GM19463 (cell line): Measurements from ENCODE around the gene CYTH4.
A peak's percentile ranks its signal among the peaks of the same experiment; 100 is the strongest.

Experiments
- ATAC-seq: cut with Tn5 transposase; IDR thresholded peaks from one replicate; pipeline ENCODE4 v1.9.1; 2021; ENCODE audit warnings: mild to moderate bottlenecking, moderate library complexity; ENCODE audit not compliant: unreplicated experiment

The CYTH4 gene

DNA sequence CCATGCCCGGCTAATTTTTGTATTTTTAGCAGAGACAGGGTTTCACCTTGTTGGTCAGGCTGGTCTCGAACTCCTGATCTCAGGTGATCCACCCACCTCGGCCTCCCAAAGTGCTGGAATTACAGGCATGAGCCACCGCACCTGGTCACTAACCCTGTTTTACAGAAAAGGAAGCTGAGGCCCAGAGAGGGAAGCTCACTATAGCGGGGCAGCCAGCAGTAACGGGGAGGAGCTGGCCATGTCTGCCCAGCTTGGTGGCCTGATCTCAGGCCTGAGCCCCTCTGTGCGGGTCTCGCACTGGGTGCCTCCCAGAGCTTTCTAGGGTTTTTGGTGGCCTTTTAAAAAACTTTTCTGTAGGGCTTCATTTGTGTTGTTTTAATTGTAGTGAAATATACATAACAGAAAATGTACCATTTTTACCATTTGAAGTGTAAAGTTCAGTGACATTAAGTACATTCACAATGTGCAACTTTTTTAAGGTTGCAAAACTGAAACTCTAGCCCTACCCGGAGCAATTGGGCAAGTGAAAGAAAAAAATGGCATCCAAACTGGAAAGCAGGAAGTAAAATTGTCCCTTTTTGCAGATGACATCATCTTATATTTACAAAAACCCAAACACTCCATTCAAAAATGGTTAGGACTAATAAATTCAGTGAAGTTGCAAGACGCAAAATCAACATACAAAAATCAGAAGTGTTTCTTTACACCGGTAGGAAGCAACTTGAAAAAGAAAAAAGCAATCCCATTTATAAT lies 14.5 kb upstream of the CYTH4 start:
- ATAC-seq = no peak

DNA sequence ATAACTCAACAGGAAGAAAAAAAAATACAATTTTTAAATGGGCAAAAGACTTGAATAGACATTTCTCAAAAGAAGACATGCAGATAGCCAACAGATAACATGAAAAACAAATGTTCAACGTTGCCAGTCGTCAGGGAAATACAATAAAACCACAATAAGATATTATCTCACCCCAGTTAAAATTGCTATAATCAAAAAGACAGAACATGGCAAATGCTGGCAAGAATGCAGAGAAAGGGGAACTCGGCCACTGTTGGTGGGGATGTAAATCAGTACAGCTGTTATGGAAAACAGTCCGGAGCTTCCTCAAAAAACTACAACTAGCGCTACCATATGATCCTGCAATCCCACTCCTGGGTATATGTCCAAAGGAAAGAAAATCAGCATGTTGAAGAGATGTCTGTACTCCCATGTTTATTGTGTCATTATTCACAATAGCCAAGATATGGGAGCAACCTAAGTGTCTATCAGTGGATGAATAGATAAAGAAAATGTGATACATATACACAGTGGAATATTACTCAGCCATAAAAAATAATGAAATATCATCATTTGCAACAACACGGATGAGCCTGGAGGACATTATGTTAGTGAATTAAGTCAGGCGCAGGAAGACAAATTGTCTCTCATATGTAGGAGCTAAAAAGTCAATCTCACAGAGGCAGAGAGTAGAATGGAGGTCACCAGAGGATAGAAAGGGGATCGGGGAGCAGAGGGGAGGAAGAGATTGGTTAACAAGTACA lies 12.2 kb upstream of the CYTH4 start:
- ATAC-seq = no peak

DNA sequence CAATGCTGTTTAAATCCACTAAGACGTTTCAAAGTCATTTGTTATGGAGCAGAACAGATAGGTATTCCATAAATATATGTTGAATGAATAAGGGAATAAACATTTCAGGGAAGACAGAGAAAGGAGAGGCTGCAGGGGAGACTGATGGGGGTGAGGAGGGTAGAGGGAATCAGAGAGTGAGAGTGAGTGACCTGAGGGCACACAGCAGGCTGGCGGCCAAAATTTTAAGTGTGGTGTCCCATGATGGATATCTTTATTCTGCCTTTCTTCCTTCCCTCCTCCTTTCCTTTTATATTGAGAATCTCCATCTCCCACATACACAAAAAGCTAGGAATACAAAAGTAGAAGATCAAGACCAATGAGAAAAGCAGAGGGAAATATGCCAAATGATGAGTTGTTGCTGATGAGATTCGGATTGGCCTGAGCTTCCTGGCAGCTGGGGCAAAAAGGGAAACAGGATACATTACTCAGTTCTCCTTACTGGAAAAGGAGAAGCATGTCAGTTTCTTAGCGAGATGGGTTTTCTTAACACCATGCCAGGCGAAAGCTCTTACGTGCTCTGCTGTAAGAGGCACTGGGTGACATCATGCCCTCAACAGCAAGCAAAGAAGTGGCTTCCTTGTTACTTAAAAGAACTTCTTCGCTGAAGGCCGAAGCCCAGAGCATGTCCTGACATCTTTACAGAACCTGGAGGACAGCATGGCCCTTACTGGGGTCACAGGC lies 11.2 kb upstream of the CYTH4 start:
- ATAC-seq = no peak

DNA sequence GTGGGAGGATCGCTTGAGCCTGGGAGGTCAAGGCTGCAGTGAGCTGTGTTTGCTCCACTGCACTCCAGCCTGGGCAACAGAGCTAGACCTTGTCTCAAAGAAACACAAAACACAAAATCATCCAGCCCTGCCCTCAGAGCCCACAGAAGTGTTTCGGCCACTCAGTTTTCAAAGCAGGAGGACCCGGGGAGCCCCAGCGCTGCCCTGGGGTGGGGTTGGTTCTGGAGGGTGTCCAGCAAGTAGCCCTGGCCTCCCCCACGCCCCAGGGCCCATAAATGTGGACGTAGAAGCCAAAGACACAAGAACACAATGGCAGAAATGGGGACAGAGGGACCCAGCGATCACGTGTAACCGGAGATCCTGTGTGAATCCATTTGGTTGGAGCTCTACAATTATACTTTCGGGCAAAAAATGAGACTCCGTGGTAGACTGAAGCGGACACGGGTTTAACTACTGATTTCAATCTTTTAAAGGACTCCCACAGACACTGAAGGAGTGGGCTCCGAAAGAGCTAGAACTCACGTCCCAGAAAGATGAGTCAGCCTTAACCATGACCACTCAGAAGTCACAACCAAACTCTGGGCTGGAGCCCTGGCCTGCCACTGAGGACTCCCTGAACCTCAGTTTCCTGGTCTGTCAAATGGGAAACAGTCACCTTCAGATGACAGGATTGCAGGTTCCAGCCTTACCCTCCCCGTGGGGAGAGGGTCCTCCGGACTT lies 9.0 kb upstream of the CYTH4 start:
- no peak for ATAC-seq

DNA sequence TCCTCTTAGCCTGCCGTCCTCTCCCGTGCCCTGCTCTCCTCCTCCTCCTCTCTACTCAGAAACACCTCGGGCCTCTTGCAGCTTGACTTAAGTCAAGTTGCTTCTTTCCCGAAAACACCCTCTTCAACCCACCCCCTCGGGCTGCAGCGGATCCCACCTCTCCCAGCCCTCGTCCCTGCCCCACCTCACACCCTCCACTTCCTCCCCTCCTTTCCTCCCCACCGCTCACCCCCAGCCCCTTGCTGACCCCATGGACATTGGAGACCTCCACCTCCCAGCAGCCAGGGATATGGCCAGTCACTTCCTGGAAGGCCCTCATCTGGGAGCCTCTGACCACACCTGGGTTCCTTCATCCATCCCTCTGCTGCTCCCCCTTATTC lies 8.5 kb upstream of the CYTH4 start:
- ATAC-seq = no peak

DNA sequence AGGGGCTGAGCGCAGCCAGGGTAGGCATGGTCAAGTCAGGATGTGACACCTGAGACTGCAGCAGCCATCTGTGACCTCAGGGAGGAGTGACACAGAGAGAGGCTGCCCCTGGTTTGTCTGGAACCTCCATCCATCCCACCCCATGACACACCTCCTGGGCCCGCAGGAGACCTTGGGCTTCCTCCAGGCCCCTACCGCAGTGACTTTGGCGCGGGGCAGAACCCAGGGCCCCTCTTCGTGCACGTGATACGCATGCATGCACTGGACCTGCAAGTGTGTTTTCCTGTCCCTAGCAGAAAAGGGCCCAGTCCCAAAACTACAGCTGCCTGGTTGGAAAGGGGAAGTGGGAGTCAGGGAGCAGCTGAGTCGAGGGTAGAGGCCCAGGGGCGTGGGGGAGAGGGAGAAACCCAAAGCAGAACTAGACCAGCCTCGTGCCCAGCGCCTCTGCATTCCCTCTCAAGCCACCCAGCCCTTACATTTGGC lies 7.9 kb upstream of the CYTH4 start:
- peak; percentile 50 for ATAC-seq

DNA sequence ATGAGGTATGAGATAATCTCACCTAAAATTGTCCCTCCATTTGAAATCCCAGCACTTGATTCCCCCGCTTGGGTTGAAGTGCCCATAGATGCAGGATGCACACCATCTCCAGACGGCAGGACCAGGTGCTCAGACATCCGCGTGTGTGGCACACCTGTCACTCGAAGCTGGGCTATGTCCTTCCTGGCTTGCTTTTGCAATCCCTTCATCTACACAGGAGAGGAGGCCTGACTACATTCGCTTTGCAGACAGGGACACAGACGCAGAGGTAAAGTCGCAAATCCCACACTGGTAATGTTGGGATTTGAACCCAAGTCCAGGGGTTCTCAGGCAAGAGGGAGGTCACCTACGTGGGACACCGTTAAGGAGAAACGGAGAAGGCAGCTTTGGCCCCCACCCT lies 7.2 kb upstream of the CYTH4 start:
- ATAC-seq = no peak

DNA sequence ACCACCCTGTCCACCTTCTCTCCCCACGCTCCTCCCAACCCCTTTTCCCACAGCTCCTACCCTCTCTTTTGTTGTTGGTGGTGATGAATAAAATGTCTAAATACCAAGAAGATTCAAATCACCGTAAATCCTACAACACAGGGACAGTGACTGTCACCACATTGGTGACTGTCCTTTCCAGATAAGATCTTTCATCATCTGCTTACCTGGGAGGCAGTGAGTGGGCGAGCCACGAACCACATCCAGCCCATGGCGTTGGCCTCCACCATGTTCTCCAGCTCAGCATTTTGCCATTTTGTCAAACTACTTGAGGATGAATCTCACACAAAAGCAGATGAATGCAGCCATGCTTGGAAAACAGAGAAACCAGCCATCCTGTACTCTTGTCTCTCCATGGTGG lies 6.7 kb upstream of the CYTH4 start:
- no peak for ATAC-seq

DNA sequence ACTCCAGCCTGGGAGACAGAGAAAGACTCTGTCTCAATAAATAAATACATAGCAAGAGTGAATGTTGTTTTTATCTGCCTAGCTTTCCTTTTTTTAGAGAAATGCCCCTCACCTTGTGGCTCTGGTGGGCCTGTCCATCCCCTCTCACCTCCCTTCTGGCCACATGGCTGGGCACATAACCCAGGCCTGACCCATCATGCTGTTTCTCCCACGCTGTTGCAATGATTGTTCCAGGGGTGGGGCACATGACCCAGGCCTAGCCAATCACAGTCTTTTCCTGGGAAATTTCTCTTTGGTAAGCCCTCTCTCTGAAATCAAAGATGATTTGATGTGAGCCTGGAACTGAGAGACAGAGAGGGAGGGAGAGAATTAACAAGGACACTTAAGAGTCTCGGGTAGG lies 5.5 kb upstream of the CYTH4 start:
- ATAC-seq = no peak

DNA sequence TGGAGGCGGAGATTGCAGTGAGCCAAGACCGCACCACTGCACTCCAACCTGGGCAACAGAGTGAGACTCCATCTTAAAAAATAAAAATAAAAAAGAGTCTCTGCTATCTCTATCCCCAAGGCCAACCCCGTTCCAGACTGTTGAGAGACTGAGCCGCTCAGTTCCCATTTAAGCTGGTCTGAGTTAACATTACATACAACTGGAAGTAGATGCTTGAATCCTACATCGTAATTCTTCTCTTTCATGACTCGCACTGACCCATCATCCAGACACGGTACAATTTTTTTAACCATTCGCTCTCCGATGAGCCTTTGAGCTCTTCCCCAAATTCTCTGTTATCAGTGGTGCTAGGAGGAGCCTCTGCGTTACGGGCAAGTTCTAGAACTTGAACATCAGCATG lies 4.9 kb upstream of the CYTH4 start:
- no peak for ATAC-seq

DNA sequence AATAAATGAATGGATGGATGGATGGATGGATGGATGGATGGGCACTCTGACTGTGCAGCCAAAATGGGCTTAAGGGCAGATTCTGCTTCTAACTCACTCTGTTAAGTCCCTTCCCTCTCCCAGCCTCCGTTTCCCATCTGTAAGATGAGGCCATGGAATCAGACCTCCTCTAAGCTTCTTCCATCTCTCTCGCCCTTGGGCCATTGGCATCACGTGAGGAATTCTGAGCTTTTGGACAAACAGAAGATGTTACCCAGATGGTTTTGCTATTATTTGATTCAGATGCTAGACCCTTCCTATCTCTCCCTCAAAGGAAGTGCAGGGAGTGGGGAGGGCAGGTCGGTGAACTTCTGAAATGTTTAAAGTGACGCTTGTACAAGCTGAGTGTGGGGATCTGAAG lies 4.0 kb upstream of the CYTH4 start:
- no peak for ATAC-seq

DNA sequence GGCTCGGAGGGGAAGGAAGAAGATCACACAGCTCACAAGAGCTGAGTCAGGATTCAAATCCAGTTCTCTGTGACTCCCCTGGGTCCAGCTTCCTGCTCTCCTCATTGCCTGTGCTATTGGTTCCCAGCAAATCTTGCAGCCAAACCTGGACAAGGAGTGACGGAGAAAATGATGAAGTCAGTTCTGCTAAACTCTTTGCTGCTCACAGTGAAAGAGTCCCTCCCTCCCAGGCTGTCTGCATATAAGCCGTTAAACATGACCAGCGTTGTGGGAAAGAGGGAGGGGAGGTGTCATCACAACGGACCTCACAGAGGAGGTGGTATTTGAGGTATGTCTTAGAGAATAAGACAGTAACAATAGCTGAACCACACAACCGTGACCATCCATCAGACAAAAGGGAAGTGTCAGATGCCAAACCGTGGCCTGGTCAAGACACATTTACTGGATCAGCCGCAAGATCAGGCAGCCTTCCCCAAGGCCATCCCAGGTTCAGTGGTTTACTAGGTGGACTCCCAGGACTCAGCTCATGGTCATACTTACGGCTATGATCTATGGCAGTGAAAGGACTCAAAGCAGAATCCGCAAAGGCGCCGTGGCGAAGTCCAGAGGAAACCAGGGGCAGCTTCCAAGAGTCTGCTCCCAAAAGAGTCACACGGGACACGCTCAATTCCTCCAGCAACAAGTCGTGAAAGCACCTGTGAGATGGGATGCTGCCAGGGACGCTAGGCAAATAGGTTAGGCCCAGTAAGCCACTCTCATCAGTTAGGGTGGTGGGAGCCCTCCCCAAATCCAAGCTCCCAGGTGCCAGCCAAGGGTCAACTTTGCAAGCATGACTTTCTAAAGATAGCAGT lies 2.8 kb upstream of the CYTH4 start:
- no peak for ATAC-seq

DNA sequence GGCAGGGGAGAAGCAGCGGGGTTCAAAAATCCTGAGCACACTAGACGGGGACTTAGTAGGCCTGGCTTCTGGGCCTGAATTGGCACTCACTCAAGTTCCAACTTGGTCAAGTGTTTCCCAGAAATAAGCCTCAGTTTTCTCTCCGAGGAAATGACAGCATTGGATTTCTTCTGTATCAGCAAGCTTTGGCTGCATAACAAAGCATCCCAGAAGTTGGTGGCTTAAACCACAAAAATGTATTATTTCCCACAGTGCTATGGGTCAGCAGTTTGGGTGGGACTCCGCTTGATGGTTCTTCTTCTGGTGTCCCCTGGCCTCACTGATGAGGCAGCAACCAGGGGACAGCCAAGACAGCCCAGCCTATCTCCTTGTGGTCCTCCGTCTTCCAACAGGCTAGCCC lies 1.6 kb upstream of the CYTH4 start:
- ATAC-seq = no peak

DNA sequence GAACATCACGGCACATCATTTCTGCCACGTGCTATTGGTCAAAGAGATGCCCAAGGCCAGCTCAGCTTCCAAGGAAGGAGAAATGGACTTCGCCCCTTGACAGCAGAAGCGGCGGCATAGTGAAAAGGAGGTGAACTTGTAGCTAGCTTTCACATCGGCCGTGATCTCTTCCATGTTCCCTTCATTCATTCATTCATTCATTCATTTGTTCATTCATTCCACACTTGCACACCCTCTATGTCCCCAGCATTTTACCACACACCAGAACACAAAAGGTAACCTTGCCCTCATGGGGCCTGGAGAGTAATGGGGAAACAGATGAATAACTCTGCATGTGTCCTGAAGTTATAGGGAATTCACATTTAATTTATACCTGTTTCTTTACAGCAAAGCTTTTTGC lies 1.1 kb upstream of the CYTH4 start:
- no peak for ATAC-seq

DNA sequence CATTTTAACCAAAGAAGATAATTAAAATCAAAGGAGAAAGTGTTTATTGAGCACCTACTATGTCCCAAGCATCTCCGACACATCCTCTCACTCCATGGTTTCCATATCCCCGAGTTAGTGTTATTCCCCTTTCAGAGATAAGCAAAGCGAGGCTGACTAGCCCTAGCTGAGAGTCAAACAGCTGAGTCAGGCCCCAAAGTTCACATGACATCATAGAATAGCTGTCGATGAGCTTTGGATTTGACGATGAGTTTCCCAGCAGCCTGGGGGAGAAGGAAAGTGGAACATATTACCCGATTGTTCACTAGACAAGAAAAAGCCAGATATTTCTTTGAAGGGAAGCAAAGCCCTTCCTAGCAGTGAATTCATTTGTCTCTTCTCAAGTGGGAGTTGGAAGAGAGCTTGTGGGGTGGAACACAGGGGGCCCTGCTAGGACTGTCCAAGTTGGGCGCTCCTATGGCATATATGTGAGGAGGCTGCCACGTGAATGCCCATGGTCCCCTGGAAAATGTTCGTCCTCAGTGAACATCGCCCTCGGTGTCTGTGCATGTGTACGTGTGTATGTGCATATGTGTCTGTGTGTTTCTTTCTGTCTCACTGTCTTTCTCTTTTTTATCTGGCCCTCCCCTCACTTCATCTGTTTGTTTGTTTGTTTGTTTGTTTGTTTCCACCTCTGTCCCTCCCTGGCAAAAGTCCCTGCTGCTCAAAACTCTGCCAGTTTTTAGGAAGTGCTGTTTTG lies 493 bp upstream of the CYTH4 start:
- no peak for ATAC-seq

DNA sequence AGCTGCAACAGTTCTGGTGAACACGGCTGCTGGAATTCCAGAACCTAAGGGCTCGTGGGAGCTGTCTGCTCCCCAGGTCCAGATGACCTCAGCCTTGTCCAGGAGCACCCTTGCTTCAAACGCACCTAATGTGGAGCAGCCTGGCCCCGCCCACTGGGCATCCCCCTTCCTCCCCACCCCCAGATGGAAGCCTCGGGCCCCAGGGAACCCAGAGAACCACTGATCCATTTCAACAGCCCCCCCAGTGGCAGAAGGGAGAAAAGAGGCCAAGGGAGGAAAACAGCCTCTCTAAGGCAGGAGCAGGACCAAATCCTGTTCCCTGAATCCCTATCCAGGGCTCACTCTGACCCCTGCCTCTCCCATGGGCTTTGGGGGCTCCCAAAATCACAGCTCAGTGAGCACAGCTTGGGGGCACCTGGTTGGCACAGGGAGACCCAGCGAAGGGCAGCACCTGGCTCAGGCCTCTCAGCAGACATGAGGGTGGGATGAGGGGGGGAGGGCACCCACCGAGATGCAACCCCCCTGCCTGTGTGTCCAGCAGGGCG lies 1.2 kb downstream of the CYTH4 start:
- ATAC-seq = no peak

DNA sequence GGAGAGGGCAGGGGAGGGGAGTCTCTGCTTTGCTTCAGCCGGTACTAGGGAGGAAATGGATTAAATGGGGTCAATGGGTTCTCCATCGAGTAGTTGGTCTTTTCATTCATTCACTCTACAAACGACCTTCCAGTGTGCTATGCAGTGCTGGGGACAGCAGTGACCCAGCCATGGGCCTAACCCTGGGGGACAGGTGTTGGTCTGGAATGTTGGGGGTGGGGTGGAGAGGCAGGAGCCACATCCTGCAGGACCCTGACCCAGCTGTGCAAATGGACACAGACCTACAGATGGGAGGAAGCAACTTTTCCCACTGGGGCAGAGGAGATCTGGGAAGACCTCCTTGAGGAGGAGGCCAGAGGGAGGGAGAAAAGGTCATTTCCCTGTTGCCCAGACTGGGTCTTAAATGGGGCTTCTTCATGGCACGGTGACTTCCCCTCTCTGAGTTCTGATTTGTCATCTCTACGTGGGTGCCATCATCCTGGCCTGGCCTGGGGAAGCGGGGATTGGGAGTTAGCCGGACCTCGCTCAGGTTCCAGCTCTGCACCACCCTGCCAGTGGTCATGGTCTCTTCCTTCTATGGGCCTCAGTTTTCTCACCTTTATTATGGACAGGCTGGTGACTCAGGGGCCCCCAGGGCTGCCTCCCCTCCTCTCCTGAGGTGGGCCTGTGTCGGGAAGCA lies 2.0 kb downstream of the CYTH4 start:
- ATAC-seq = no peak

DNA sequence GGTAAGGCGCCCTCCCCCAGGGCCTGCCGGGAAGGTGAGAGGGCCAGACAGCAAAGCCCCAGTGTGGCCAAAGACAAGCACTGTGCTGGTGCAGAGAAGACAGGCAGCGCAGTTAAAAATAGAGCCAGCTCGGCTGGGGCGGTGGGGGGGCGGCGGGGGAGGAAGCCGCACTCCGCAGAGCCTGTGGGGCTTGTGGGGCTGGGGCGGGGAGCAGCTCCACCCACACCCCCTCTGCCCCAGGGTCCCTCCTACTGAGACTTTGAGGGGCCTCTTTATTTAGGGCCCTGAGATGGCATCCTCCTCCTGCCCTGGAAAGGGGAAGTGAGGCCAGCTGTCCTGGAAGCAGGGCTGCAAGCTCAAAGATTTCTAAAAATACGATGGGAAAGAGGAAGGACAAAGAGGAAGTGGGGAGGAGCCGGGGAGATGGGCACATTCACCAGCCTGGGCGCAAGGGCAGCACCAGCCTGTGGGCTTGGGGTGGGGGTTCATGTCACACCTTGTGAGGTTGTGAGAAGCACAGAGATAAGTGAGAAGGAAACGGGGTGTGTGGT lies 2.6 kb downstream of the CYTH4 start:
- peak; percentile 45 for ATAC-seq
